Natural killer cell (primary cell): ENCODE results near the gene FASTKD3. TPM values are rescaled to one million over a fixed set of nuclear protein-coding genes. Genes with fewer than 3 reads are reported as not detected.
A peak's percentile ranks its signal among the peaks of the same experiment; 100 is the strongest.
"Not testable (repeated sequence)": the region's sequence is repeated elsewhere in the genome, so short reads cannot be mapped to it uniquely, and the experiment has no call there.

Experiments used
- ATAC-seq, 3 donors: fragments of 150-1000 bp in 2 of 3; fragments of 200-7000 bp in 1 of 3; cut with Tn5 transposase; 1 replicate in 1 of 3; 2 replicates in 2 of 3; pipeline ENCODE4 v1.10.0; 2021; ENCODE audit warnings: mild to moderate bottlenecking in 2 of 3, moderate library complexity in 2 of 3
- DNase-seq, 2 donors: peaks; one replicate each; pipeline versions ENCODE4 v3.0.0 to v3.0.0-alpha.2; 2013 to 2021; ENCODE audit warnings: mixed read lengths in 1 of 2
- H3K27ac ChIP-seq: one replicate; pipeline ENCODE4 v1.5.1; 2013; ENCODE audit warnings: mild to moderate bottlenecking, low read length
- H3K27me3 ChIP-seq: one replicate; pipeline ENCODE4 v1.6.1; 2013; ENCODE audit warnings: low read length; ENCODE audit not compliant: control insufficient read depth, insufficient read depth
- H3K36me3 ChIP-seq: one replicate; pipeline ENCODE4 v1.6.1; 2013; ENCODE audit warnings: low read length; ENCODE audit not compliant: control insufficient read depth, insufficient read depth
- H3K4me1 ChIP-seq: one replicate; pipeline ENCODE4 v1.6.1; 2013; ENCODE audit warnings: low read length; ENCODE audit not compliant: control insufficient read depth, insufficient read depth
- H3K4me3 ChIP-seq: one replicate; pipeline ENCODE4 v1.5.1; 2013; ENCODE audit warnings: low read length
- H3K9me3 ChIP-seq: one replicate; pipeline ENCODE4 v1.6.1; 2013; ENCODE audit warnings: low read length; ENCODE audit not compliant: control insufficient read depth, insufficient read depth
- H3K27ac Mint-ChIP-seq, 2 donors: one replicate each; pipeline ENCODE4 v1.8.0; 2022; ENCODE audit warnings: mild to moderate bottlenecking in 2 of 2, mixed read lengths in 2 of 2, moderate library complexity in 1 of 2
- H3K27me3 Mint-ChIP-seq, 2 donors: one replicate each; pipeline ENCODE4 v1.8.0; 2022; ENCODE audit warnings: low read depth in 2 of 2, mixed read lengths in 2 of 2
- H3K36me3 Mint-ChIP-seq: one replicate; pipeline ENCODE4 v1.8.0; 2022; ENCODE audit warnings: mixed read lengths
- H3K4me1 Mint-ChIP-seq, 2 donors: one replicate each; pipeline ENCODE4 v1.8.0; 2022; ENCODE audit warnings: mixed read lengths in 2 of 2
- H3K4me3 Mint-ChIP-seq: one replicate; pipeline ENCODE4 v1.8.0; 2022; ENCODE audit warnings: mild to moderate bottlenecking, moderate library complexity, mixed read lengths
- H3K9me3 Mint-ChIP-seq, 2 donors: one replicate each; pipeline ENCODE4 v1.8.0; 2022; ENCODE audit warnings: mixed read lengths in 2 of 2
- WGBS: methylation state at CpG from one replicate; pipeline ENCODE4 v1.1.7; 2013; ENCODE audit warnings: missing lambda C conversion rate; ENCODE audit not compliant: insufficient coverage; 5-methylcytosine and 5-hydroxymethylcytosine counted together
- intact Hi-C: fragments of 100-400 bp; cut with micrococcal nuclease; formaldehyde crosslinking; loops from one replicate; pipeline ENCODE4 v1.14.2; 2022
- total RNA-seq, 4 donors: library from RNA; stranded (reverse); fragments of 120-200 nt in 1 of 4; gene quantifications; one replicate each; pipeline versions ENCODE4 v1.2.3 to v1.2.4, GENCODE V29; 2013 to 2022
- TF ChIP-seq, protein P1 (sequence below): fragments of 200-600 bp; IDR thresholded peaks from one replicate; pipeline ENCODE4 v1.8.0; 2022; ENCODE audit warnings: antibody characterized with exemption

The FASTKD3 gene
- total RNA-seq, result 10 to 100 TPM in 1 of 3 donors, 1 to 10 TPM in 2; 8.0 to 10.6 (median 8.6) TPM
- 12.4 TPM for total RNA-seq (2013)

GRCh38 chr5:7868773-7869473 is at the start of gene FASTKD3, which contains the start of gene MTRR:
FASTKD3 (minus strand) TSS chr5:7869031; CDS start chr5:7868083, 948 bp downstream.
MTRR (plus strand) TSS chr5:7869148; CDS start chr5:7870795, 1,647 bp downstream.
- peak within 1 kb of the TSS; percentile 83 to 87 for H3K27ac Mint-ChIP-seq
- no peaks in the 10 kb centered on the region for H3K9me3 Mint-ChIP-seq
- peak; percentile 89 to 95 for DNase-seq
- no peaks in the 10 kb centered on the region for H3K27me3 Mint-ChIP-seq
- under 1% methylated on average over 83 of the region's 83 CpGs for WGBS
- peak within 1 kb of the TSS; percentile 72 for H3K4me3 ChIP-seq
- peaks cover 10% of the 10 kb centered on the region for H3K4me1 ChIP-seq
- no peaks in the 10 kb centered on the region for H3K27me3 ChIP-seq
- H3K27ac ChIP-seq, result peak within 1 kb of the TSS; percentile 61
- TF ChIP-seq, protein P1, sequence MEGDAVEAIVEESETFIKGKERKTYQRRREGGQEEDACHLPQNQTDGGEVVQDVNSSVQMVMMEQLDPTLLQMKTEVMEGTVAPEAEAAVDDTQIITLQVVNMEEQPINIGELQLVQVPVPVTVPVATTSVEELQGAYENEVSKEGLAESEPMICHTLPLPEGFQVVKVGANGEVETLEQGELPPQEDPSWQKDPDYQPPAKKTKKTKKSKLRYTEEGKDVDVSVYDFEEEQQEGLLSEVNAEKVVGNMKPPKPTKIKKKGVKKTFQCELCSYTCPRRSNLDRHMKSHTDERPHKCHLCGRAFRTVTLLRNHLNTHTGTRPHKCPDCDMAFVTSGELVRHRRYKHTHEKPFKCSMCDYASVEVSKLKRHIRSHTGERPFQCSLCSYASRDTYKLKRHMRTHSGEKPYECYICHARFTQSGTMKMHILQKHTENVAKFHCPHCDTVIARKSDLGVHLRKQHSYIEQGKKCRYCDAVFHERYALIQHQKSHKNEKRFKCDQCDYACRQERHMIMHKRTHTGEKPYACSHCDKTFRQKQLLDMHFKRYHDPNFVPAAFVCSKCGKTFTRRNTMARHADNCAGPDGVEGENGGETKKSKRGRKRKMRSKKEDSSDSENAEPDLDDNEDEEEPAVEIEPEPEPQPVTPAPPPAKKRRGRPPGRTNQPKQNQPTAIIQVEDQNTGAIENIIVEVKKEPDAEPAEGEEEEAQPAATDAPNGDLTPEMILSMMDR, result no peak
- intact Hi-C loops, result no loop called here
- peak within 1 kb of the TSS; percentile 92 for H3K4me3 Mint-ChIP-seq
- H3K36me3 ChIP-seq, result peaks cover 12% of the 10 kb centered on the region
- peak; percentile 98 to 100 (median 99) for ATAC-seq
- no peaks in the 10 kb centered on the region for H3K36me3 Mint-ChIP-seq
- H3K4me1 Mint-ChIP-seq, result peaks cover 68 to 73% of the 10 kb centered on the region in 2 donors
- no peaks in the 10 kb centered on the region for H3K9me3 ChIP-seq

- Mint-ChIP-seq H3K36me3 (peaks cover 10% of the 10 kb centered on the region), H3K9me3 (peaks cover 4 to 7% of the 10 kb centered on the region in 2 donors), H3K27ac (no peak overlapping the region), H3K27me3 (no peaks in the 10 kb centered on the region), H3K4me1 (no peaks in the 10 kb centered on the region), H3K4me3 (no peak overlapping the region)
- H3K36me3 ChIP-seq, result no peaks in the 10 kb centered on the region
- H3K4me3 ChIP-seq, result no peak overlapping the region
- 93% methylated on average over 3 of the region's 5 CpGs for WGBS
- DNase-seq, result no peak
- no peak overlapping the region for H3K27ac ChIP-seq
- intact Hi-C loops, result no loop called here
- H3K9me3 ChIP-seq, result peaks cover under 1% of the 10 kb centered on the region
- no peaks in the 10 kb centered on the region for H3K4me1 ChIP-seq
- TF ChIP-seq, protein P1, result no peak
- no peak for ATAC-seq
- no peaks in the 10 kb centered on the region for H3K27me3 ChIP-seq
Measured at GRCh38 chr5:7917130-7918123, 48.6 kb upstream of the FASTKD3 start.

- Mint-ChIP-seq H3K27ac (no peak overlapping the region), H3K9me3 (peaks cover 4 to 7% of the 10 kb centered on the region in 2 donors), H3K36me3 (peaks cover 11% of the 10 kb centered on the region), H3K4me1 (no peaks in the 10 kb centered on the region), H3K27me3 (no peaks in the 10 kb centered on the region), H3K4me3 (no peak overlapping the region)
- Histone ChIP-seq H3K9me3 (peaks cover 8% of the 10 kb centered on the region), H3K4me1 (no peaks in the 10 kb centered on the region), H3K4me3 (no peak overlapping the region), H3K27ac (no peak overlapping the region), H3K36me3 (no peaks in the 10 kb centered on the region), H3K27me3 (no peaks in the 10 kb centered on the region)
- WGBS, result 82% methylated on average over 5 of the region's 6 CpGs
- ATAC-seq (no peak), DNase-seq (no peak)
- TF ChIP-seq, protein P1, result no peak
- intact Hi-C loops, result no loop called here
Measured at GRCh38 chr5:7916171-7916804, 47.5 kb upstream of the FASTKD3 start.

DNA sequence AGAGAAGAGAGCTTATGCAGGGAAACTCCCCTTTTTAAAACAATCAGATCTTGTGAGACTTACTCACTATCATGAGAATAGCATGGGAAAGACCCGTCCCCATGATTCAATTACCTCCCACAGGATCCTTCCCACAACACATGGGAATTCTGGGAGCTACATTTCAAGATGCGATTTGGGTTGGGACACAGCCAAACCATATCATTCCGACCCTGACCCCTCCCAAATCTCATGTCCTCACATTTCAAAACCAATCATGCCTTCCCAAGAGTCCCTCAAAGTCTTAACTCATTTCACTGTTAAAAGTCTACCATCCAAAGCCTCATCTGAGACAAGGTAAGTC is 42.6 kb upstream of the FASTKD3 start:
- H3K27ac ChIP-seq, H3K4me1 ChIP-seq, intact Hi-C loops, H3K4me3 Mint-ChIP-seq, ATAC-seq, DNase-seq, H3K27me3 Mint-ChIP-seq, H3K4me3 ChIP-seq, H3K9me3 ChIP-seq, H3K27ac Mint-ChIP-seq, H3K36me3 ChIP-seq, H3K4me1 Mint-ChIP-seq, H3K27me3 ChIP-seq: not testable (repeated sequence)
- peaks cover 6 to 18% of the 10 kb centered on the region in 2 donors for H3K9me3 Mint-ChIP-seq
- peaks cover 43% of the 10 kb centered on the region for H3K36me3 Mint-ChIP-seq
- 86% methylated on average over 3 of the region's 3 CpGs for WGBS
